Measurements from ENCODE around the gene LBP. TPM values are rescaled to one million over a fixed set of nuclear protein-coding genes. Genes with fewer than 3 reads are reported as not detected.
"Not testable (repeated sequence)": the region's sequence is repeated elsewhere in the genome, so short reads cannot be mapped to it uniquely, and the experiment has no call there.

The LBP gene
- total RNA-seq, 1 donor from 2014 or later = not detected

DNA sequence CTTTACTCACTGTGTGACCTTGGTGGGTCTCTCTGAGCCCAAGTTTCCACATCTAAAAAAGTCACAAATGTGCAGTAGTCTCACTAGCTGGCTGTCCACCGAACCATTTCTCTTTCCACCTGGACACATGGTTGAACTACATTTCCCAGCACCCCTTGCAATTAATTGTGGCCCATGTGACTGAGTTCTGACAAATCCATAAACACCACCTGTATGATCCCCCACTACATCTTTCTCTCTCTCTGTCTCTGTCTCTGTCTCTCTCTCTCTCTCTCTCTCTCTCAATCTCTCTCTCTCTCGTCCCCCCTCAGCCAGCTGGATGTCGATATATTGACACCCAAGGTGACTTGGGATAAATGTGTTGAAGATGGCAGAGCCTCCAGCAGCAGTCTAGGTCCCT is 46.1 kb downstream of the LBP start:
- FAIRE-seq = no peak

DNA sequence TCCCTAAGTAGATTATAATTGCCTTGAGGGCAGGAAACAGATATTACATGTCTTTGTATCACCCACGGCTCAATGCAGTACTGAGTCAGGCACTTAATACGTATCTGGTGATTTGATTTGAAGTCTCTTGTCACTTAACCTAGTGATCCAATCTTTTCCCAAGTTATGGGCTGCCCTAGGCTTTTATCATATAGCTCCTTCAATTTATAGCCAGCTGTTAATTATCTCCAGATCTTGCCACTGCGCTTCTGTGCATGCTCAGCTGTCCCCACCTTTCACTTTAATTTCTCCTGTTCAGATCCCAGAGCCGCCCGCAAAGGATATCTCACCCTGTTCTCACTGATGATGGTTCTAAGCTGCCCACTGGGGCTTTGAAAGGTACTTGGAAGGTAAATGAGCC is 47.0 kb downstream of the LBP start:
- no peak for DNase-seq (ENCODE audit: low read depth)
- no peak for FAIRE-seq
- Histone ChIP-seq H3K4me3 (ENCODE audit: low read depth, low read length) (no peak overlapping the region), H3K27me3 (ENCODE audit: control insufficient read depth, insufficient read depth, low read length) (no peaks in the 10 kb centered on the region), H3K36me3 (ENCODE audit: control insufficient read depth, insufficient read depth, low read length) (no peaks in the 10 kb centered on the region)
- no peak for TF ChIP-seq CTCF (IDR thresholded peaks at IDR 0.05; ENCODE audit: insufficient read depth, low read length, severe bottlenecking)

More for the DNA sequence above, 46.1 kb downstream of the LBP start:
- peak; percentile 11 for DNase-seq (ENCODE audit: low read depth)
- no peaks in the 10 kb centered on the region for H3K27me3 ChIP-seq (ENCODE audit: control insufficient read depth, insufficient read depth, low read length)
- no peak for TF ChIP-seq CTCF (IDR thresholded peaks at IDR 0.05; ENCODE audit: insufficient read depth, low read length, severe bottlenecking)
- no peaks in the 10 kb centered on the region for H3K36me3 ChIP-seq (ENCODE audit: control insufficient read depth, insufficient read depth, low read length)
- no peak overlapping the region for H3K4me3 ChIP-seq (ENCODE audit: low read depth, low read length)

- TF ChIP-seq CTCF (IDR thresholded peaks at IDR 0.05; ENCODE audit: insufficient read depth, low read length, severe bottlenecking) = no peak
- Histone ChIP-seq H3K27me3 (ENCODE audit: control insufficient read depth, insufficient read depth, low read length) (no peaks in the 10 kb centered on the region), H3K4me3 (ENCODE audit: low read depth, low read length) (no peak overlapping the region), H3K36me3 (ENCODE audit: control insufficient read depth, insufficient read depth, low read length) (no peaks in the 10 kb centered on the region)
- DNase-seq (ENCODE audit: low read depth) (no peak), FAIRE-seq (no peak)
Observed at GRCh38 chr20:38395165-38395564, 48.9 kb downstream of the LBP start.

DNA sequence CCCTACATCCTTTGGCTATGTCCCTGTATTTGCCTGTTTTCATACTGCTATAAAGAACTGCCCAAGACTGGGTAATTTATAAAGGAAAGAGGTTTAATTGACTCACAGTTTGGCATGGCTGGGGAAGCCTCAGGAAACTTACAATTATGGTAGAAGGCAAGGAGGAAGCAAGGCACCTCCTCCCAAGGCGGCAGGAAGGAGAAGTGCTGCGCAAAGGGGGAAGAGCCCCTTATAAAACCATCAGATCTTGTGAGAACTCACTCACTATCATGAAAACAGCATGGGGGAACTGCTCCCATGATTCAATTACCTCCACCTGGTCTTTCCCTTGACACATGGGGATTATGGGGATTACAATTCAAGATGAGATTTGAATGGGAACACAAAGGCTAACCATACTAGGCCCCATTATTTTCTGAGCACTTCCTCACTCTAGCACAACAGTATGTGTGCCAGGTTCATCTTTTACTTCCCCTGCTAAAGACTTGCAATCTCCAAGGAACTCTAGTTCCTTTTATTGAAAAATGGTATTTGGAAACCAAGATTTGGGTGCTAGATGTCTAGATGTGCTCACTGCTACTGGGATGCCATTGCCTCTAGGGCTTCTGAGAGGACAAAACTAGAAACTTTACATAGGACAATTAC is 49.6 kb downstream of the LBP start:
- not testable (repeated sequence) for DNase-seq (ENCODE audit: low read depth); FAIRE-seq; H3K27me3 ChIP-seq (ENCODE audit: control insufficient read depth, insufficient read depth, low read length); H3K36me3 ChIP-seq (ENCODE audit: control insufficient read depth, insufficient read depth, low read length); H3K4me3 ChIP-seq (ENCODE audit: low read depth, low read length)

- Histone ChIP-seq H3K4me3 (ENCODE audit: low read depth, low read length) (no peak overlapping the region), H3K27me3 (ENCODE audit: control insufficient read depth, insufficient read depth, low read length) (no peaks in the 10 kb centered on the region), H3K36me3 (ENCODE audit: control insufficient read depth, insufficient read depth, low read length) (no peaks in the 10 kb centered on the region)
- TF ChIP-seq CTCF (IDR thresholded peaks at IDR 0.05; ENCODE audit: insufficient read depth, low read length, severe bottlenecking) = no peak
- FAIRE-seq (no peak), DNase-seq (ENCODE audit: low read depth) (no peak)
Observed at GRCh38 chr20:38402089-38402488, 55.8 kb downstream of the LBP start.

- FAIRE-seq (no peak), DNase-seq (ENCODE audit: low read depth) (no peak)
- Histone ChIP-seq H3K36me3 (ENCODE audit: control insufficient read depth, insufficient read depth, low read length) (no peaks in the 10 kb centered on the region), H3K4me3 (ENCODE audit: low read depth, low read length) (no peak overlapping the region), H3K27me3 (ENCODE audit: control insufficient read depth, insufficient read depth, low read length) (no peaks in the 10 kb centered on the region)
- no peak for TF ChIP-seq CTCF (IDR thresholded peaks at IDR 0.05; ENCODE audit: insufficient read depth, low read length, severe bottlenecking)
Observed at GRCh38 chr20:38402816-38403215, 56.5 kb downstream of the LBP start.

Data from bronchial epithelial cell (primary cell).